Stimulated activated CD4-positive, alpha-beta T cell treated with anti-CD3 and anti-CD28 coated beads, Interleukin-4, amount 100 ng/mL, for 48 hours (primary cell): ENCODE results near the gene CMSS1.

Experiments
- DNase-seq, 2 donors: peaks; one replicate each; pipeline ENCODE4 v3.0.0-alpha.2; 2020; ENCODE audit warnings: low read depth in 2 of 2

The CMSS1 gene

GRCh38 chr3:99901200-99901926, 83.7 kb downstream of the CMSS1 start:
- DNase-seq: no peak

- DNase-seq: no peak
Observed at GRCh38 chr3:99902091-99902490, 84.4 kb downstream of the CMSS1 start.

- DNase-seq: no peak
Observed at GRCh38 chr3:99903869-99904268, 86.2 kb downstream of the CMSS1 start.

GRCh38 chr3:99907959-99908544, 90.4 kb downstream of the CMSS1 start:
- no peak for DNase-seq

- DNase-seq: no peak
Observed at GRCh38 chr3:99909714-99910495, 92.2 kb downstream of the CMSS1 start.

- no peak for DNase-seq
Observed at GRCh38 chr3:99910752-99911290, 93.2 kb downstream of the CMSS1 start.

GRCh38 chr3:99911433-99911832, 93.8 kb downstream of the CMSS1 start:
- no peak for DNase-seq

- DNase-seq: no peak
Observed at GRCh38 chr3:99915906-99916432, 98.3 kb downstream of the CMSS1 start.

- DNase-seq: no peak
Observed at GRCh38 chr3:99918715-99919114, 101.1 kb downstream of the CMSS1 start.

- DNase-seq: no peak
Observed at GRCh38 chr3:99919694-99920093, 102.0 kb downstream of the CMSS1 start.

- no peak for DNase-seq
Observed at GRCh38 chr3:99920481-99921376, 103.1 kb downstream of the CMSS1 start.

- no peak for DNase-seq
Observed at GRCh38 chr3:99921377-99921695, 103.7 kb downstream of the CMSS1 start.

- DNase-seq: no peak
Observed at GRCh38 chr3:99921986-99922385, 104.3 kb downstream of the CMSS1 start.

GRCh38 chr3:99923873-99924272, 106.2 kb downstream of the CMSS1 start:
- no peak for DNase-seq

- no peak for DNase-seq
Observed at GRCh38 chr3:99925584-99926230, 108.0 kb downstream of the CMSS1 start.

GRCh38 chr3:99927671-99928457, 110.2 kb downstream of the CMSS1 start:
- no peak for DNase-seq

- DNase-seq: no peak
Observed at GRCh38 chr3:99928771-99929744, 111.4 kb downstream of the CMSS1 start.

GRCh38 chr3:99929745-99930139, 112.1 kb downstream of the CMSS1 start:
- no peak for DNase-seq

GRCh38 chr3:99931059-99931458, 113.4 kb downstream of the CMSS1 start:
- DNase-seq: no peak
